ENCODE results near the gene HSPB2. TPM values are rescaled to one million over a fixed set of nuclear protein-coding genes. Genes with fewer than 3 reads are reported as not detected.

The HSPB2 gene, protein sequence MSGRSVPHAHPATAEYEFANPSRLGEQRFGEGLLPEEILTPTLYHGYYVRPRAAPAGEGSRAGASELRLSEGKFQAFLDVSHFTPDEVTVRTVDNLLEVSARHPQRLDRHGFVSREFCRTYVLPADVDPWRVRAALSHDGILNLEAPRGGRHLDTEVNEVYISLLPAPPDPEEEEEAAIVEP
- total RNA-seq: under 1 TPM in 1 of 2 donors, not detected in 1; 0.85 TPM

- no peaks in the 10 kb centered on the region for H3K27me3 ChIP-seq (replicated peaks; ENCODE audit: insufficient read depth)
- no peaks in the 10 kb centered on the region for H3K9me3 ChIP-seq
- H3K27ac ChIP-seq: peak within 1 kb of the TSS; percentile 92 to 95
- H3K4me1 ChIP-seq (replicated peaks): peaks cover 15% of the 10 kb centered on the region
- H3K36me3 ChIP-seq: no peaks in the 10 kb centered on the region
- no peak for DNase-seq (ENCODE audit: low spot score)
- peak within 1 kb of the TSS; percentile 31 to 33 for H3K4me3 ChIP-seq
- no peak for TF ChIP-seq POLR2A (IDR thresholded peaks at IDR 0.05)
- TF ChIP-seq, protein P1, sequence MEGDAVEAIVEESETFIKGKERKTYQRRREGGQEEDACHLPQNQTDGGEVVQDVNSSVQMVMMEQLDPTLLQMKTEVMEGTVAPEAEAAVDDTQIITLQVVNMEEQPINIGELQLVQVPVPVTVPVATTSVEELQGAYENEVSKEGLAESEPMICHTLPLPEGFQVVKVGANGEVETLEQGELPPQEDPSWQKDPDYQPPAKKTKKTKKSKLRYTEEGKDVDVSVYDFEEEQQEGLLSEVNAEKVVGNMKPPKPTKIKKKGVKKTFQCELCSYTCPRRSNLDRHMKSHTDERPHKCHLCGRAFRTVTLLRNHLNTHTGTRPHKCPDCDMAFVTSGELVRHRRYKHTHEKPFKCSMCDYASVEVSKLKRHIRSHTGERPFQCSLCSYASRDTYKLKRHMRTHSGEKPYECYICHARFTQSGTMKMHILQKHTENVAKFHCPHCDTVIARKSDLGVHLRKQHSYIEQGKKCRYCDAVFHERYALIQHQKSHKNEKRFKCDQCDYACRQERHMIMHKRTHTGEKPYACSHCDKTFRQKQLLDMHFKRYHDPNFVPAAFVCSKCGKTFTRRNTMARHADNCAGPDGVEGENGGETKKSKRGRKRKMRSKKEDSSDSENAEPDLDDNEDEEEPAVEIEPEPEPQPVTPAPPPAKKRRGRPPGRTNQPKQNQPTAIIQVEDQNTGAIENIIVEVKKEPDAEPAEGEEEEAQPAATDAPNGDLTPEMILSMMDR (IDR thresholded peaks at IDR 0.05): no peak
- no peak for TF ChIP-seq POLR2AphosphoS5 (IDR thresholded peaks at IDR 0.05)
- intact Hi-C loops (cut with DNase I): loop anchor here (2.0 kb wide), 1 partner anchor 66 kb away; no protein-coding TSS in a partner anchor
- WGBS: 16% methylated on average over 23 of the region's 26 CpGs
These were observed at the start of gene HSPB2 for GRCh38 chr11:111912535-111912934. Gene HSPB2, plus strand, starts transcription at chr11:111912734. Its CDS starts 96 bp downstream, at chr11:111912830.

DNA sequence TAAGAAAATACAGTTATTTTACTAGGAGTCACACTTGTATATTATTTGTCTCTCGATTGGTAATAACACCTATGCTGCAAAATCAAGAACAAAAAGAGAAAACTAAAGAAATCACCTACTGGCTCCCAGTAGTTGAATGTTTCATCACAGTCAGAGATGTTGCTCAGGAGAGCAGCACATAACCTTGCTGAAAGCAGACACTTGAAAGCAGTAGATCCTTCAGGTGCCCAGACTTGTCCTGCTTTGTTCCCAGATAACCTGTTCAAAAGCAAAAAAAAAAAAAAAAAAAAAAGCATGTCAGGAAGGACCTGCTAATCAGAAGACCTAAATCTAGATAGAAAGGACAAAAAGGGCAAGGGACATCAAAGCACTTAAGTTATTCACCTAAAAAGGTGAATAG lies 42.4 kb upstream of the HSPB2 start:
- no peak overlapping the region for H3K27ac ChIP-seq
- TF ChIP-seq, protein P1 (IDR thresholded peaks at IDR 0.05): no peak
- no peak for TF ChIP-seq POLR2AphosphoS5 (IDR thresholded peaks at IDR 0.05)
- no peak for TF ChIP-seq POLR2A (IDR thresholded peaks at IDR 0.05)
- no peaks in the 10 kb centered on the region for H3K9me3 ChIP-seq
- no peaks in the 10 kb centered on the region for H3K4me1 ChIP-seq (replicated peaks)
- DNase-seq (ENCODE audit: low spot score): no peak
- H3K36me3 ChIP-seq: peaks cover 0 to 2% of the 10 kb centered on the region in 2 donors
- WGBS: 89% methylated on average over 1 of the region's 1 CpG
- no peaks in the 10 kb centered on the region for H3K27me3 ChIP-seq (replicated peaks; ENCODE audit: insufficient read depth)
- H3K4me3 ChIP-seq: peak overlapping the region in 1 of 2 donors; percentile 80
- intact Hi-C loops (cut with DNase I): no loop called here

GRCh38 chr11:111870522-111870885 lies 42.0 kb upstream of the HSPB2 start:
- Histone ChIP-seq H3K36me3 (peaks cover 0 to 2% of the 10 kb centered on the region in 2 donors), H3K27me3 (replicated peaks; ENCODE audit: insufficient read depth) (no peaks in the 10 kb centered on the region), H3K27ac (peak overlapping the region; percentile 82 to 84), H3K9me3 (no peaks in the 10 kb centered on the region), H3K4me1 (replicated peaks) (no peaks in the 10 kb centered on the region), H3K4me3 (peak overlapping the region; percentile 53 to 80)
- intact Hi-C loops (cut with DNase I): no loop called here
- no peak for DNase-seq (ENCODE audit: low spot score)
- TF ChIP-seq, protein P1 (IDR thresholded peaks at IDR 0.05): no peak
- TF ChIP-seq POLR2AphosphoS5 (IDR thresholded peaks at IDR 0.05) (no peak), POLR2A (IDR thresholded peaks at IDR 0.05) (no peak)

DNA sequence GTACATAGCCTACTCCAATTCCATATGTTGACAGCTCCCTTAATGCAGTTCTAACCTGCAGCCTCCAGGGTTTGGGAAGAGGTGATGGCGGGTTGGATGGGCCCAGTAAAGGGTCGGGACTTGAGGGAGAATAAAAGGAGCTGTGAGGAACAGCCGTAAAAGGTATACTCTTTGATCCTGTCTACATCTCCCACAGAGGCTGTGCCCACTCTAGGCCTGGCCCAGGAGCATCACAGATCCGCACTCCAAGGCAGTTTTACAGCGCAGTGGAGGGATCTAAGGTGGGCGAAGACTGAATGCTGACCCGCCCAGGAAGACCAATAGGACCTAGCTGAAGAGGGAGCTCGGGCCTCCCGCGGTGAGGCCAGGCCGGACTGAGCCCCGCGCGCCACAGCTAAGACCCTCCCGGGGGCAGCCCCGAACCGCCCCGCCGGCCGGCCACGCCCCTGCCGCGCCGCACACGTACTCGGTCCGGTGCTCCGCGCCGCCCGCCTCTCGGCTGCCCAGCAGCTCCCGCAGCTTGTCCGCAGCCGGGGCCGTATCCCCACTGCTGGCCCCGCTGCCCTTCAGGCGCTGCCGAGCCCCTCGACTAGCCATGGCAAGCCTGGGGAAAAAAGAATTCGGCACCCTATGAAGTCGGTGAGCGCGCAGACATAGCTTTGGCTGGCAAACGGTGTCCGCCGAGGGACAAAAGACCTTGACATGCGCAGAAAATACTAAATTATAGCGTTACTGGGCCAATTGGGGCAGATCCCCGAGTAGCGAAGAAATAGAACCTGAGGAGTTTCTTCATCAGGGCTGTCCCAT lies 41.4 kb upstream of the HSPB2 start, which contains the start of gene ALG9:
Gene ALG9 (minus strand): TSS at position 696 of the 807 bp plus-strand sequence. CDS start 99 bp downstream, at position 597.
- DNase-seq (ENCODE audit: low spot score): peak; percentile 71
- H3K36me3 ChIP-seq: peaks cover 0 to 2% of the 10 kb centered on the region in 2 donors
- H3K27ac ChIP-seq: peak within 1 kb of the TSS; percentile 82 to 84
- peak within 1 kb of the TSS; percentile 53 to 80 for H3K4me3 ChIP-seq
- intact Hi-C loops (cut with DNase I): no loop called here
- H3K27me3 ChIP-seq (replicated peaks; ENCODE audit: insufficient read depth): no peaks in the 10 kb centered on the region
- H3K9me3 ChIP-seq: no peaks in the 10 kb centered on the region
- TF ChIP-seq POLR2AphosphoS5 (IDR thresholded peaks at IDR 0.05) (peak; percentile 89), POLR2A (IDR thresholded peaks at IDR 0.05) (peak; percentile 20)
- TF ChIP-seq, protein P1 (IDR thresholded peaks at IDR 0.05): peak in 2 of 4 experiments; percentile 45 to 49
- under 1% methylated on average over 34 of the region's 51 CpGs for WGBS
- H3K4me1 ChIP-seq (replicated peaks): no peaks in the 10 kb centered on the region
